IMR-90 (cell line): ENCODE measurements around the gene LGSN.
"Not testable (repeated sequence)": the region's sequence is repeated elsewhere in the genome, so short reads cannot be mapped to it uniquely, and the experiment has no call there.

Source experiments
- BHLHE40 ChIP-seq: fragments of 150-350 bp; IDR thresholded peaks from 2 replicates; pipeline ENCODE4 v1.6.1; 2016; ENCODE audit warnings: mild to moderate bottlenecking, low read depth, low read length
- CEBPB ChIP-seq: IDR thresholded peaks from 2 replicates; pipeline ENCODE4 v1.6.1; 2012; ENCODE audit warnings: low read depth, low read length, improper control_type of control experiment
- MAFK ChIP-seq: IDR thresholded peaks from 2 replicates; pipeline ENCODE4 v1.6.1; 2012; ENCODE audit warnings: low read depth, low read length, improper control_type of control experiment
- MXI1 ChIP-seq: IDR thresholded peaks from 2 replicates; pipeline ENCODE4 v1.6.1; 2012; ENCODE audit warnings: low read depth, mild to moderate bottlenecking, low read length, moderate library complexity, borderline replicate concordance
- POLR2A ChIP-seq: IDR thresholded peaks from 2 replicates; pipeline ENCODE4 v1.6.1; 2012; ENCODE audit warnings: mild to moderate bottlenecking, low read depth, low read length
- RAD21 ChIP-seq: IDR thresholded peaks from 2 replicates; pipeline ENCODE4 v1.6.1; 2012; ENCODE audit warnings: low read length, improper control_type of control experiment
- RFX5 ChIP-seq: IDR thresholded peaks from 2 replicates; pipeline ENCODE4 v1.8.0; 2012; ENCODE audit warnings: low read depth, mild to moderate bottlenecking, low read length, moderate library complexity
- SMC3 ChIP-seq: fragments of 150-350 bp; IDR thresholded peaks from 2 replicates; pipeline ENCODE4 v1.6.1; 2016; ENCODE audit warnings: low read depth, mild to moderate bottlenecking, antibody characterized with exemption, low read length, moderate library complexity
- TF ChIP-seq, protein P1 (sequence below): conservative IDR thresholded peaks from 2 replicates; pipeline ENCODE4 v1.5.1; 2012; ENCODE audit warnings: mild to moderate bottlenecking, low read depth, low read length, improper control_type of control experiment

DNA sequence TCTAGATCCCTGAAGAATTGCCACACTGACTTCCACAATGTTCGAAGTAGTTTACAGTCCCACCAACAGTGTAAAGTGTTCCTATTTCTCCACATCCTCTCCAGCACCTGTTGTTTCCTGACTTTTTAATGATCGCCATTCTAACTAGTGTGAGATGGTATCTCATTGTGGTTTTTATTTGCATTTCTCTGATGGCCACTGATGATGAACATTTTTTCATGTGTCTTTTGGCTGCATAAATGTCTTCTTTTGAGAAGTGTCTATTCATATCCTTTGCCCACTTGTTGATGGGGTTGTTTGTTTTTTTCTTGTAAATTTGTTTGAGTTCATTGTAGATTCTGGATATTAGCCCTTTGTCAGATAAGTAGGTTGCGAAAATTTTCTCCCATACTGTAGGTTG, 37.6 kb upstream of the LGSN start:
- TF ChIP-seq, protein P1, sequence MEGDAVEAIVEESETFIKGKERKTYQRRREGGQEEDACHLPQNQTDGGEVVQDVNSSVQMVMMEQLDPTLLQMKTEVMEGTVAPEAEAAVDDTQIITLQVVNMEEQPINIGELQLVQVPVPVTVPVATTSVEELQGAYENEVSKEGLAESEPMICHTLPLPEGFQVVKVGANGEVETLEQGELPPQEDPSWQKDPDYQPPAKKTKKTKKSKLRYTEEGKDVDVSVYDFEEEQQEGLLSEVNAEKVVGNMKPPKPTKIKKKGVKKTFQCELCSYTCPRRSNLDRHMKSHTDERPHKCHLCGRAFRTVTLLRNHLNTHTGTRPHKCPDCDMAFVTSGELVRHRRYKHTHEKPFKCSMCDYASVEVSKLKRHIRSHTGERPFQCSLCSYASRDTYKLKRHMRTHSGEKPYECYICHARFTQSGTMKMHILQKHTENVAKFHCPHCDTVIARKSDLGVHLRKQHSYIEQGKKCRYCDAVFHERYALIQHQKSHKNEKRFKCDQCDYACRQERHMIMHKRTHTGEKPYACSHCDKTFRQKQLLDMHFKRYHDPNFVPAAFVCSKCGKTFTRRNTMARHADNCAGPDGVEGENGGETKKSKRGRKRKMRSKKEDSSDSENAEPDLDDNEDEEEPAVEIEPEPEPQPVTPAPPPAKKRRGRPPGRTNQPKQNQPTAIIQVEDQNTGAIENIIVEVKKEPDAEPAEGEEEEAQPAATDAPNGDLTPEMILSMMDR, result not testable (repeated sequence)
- TF ChIP-seq POLR2A, SMC3, BHLHE40, RFX5, CEBPB, MAFK, MXI1, RAD21: not testable (repeated sequence)
